GM19468 (cell line): ENCODE measurements around the gene TNFRSF25.

Experiments
- ATAC-seq: cut with Tn5 transposase; IDR thresholded peaks from one replicate; pipeline ENCODE4 v1.9.1; 2021; ENCODE audit warnings: mild to moderate bottlenecking, moderate library complexity, moderate number of reproducible peaks; ENCODE audit not compliant: unreplicated experiment; ENCODE audit errors: extremely low read depth

The TNFRSF25 gene, protein sequence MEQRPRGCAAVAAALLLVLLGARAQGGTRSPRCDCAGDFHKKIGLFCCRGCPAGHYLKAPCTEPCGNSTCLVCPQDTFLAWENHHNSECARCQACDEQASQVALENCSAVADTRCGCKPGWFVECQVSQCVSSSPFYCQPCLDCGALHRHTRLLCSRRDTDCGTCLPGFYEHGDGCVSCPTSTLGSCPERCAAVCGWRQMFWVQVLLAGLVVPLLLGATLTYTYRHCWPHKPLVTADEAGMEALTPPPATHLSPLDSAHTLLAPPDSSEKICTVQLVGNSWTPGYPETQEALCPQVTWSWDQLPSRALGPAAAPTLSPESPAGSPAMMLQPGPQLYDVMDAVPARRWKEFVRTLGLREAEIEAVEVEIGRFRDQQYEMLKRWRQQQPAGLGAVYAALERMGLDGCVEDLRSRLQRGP

DNA sequence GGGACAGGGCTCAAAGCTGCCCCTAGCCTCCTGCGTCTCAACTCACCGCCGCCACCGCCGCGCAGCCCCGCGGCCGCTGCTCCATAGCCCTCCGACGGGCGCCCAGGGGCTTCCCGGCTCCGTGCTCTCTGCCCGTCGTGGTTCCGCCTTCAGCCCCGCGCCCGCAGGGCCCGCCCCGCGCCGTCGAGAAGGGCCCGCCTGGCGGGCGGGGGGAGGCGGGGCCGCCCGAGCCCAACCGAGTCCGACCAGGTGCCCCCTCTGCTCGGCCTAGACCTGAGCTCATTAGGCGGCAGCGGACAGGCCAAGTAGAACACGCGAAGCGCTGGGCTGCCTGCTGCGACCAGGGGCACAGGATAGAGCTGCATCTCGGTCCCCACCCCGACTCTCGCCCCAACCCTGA, at the start of gene TNFRSF25:
Gene TNFRSF25 (minus strand): TSS at position 151 of the 400 bp plus-strand sequence. CDS start 66 bp downstream, at position 85.
- no peak for ATAC-seq

- ATAC-seq = no peak
Measured at GRCh38 chr1:6515771-6516170, 49.8 kb upstream of the TNFRSF25 start.

- no peak for ATAC-seq
Measured at GRCh38 chr1:6513320-6513801, 47.4 kb upstream of the TNFRSF25 start.

GRCh38 chr1:6512908-6513280, 46.9 kb upstream of the TNFRSF25 start:
- ATAC-seq = no peak

- ATAC-seq = no peak
Measured at GRCh38 chr1:6512245-6512907, 46.4 kb upstream of the TNFRSF25 start.

DNA sequence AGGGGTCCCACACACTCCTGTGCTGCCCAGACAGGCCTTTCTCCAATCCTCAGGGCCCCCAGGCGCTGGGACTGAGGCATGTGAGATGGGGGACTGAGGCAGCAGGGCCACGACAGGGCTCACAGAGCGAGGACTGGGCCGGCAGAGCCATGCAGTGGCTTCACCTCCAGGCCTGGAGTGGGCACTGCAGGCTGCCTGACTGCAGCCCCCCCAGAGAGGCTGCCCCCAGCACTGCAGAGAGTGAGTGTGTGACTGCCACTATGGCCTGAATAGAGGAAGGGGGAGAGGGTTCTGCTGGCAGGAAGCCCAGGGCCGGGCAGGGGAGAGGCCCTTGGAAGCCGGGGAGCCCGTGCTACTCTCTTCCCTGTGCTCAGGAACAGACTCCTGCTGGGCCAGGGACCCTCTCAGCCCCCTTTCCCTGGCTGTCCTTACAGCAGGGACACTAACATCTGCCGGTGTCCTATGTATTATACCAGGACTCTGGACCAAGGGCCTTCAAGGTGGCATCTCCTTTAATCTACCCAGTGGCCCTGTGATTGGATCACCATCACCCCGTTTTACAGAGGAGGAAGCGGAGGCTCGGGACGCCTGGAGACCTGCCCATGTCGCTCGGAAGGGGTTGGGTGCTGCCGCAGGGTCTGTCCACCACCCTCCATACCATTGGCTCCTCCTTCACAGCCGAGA, 45.7 kb upstream of the TNFRSF25 start:
- no peak for ATAC-seq

- no peak for ATAC-seq
Measured at GRCh38 chr1:6511056-6511455, 45.1 kb upstream of the TNFRSF25 start.

DNA sequence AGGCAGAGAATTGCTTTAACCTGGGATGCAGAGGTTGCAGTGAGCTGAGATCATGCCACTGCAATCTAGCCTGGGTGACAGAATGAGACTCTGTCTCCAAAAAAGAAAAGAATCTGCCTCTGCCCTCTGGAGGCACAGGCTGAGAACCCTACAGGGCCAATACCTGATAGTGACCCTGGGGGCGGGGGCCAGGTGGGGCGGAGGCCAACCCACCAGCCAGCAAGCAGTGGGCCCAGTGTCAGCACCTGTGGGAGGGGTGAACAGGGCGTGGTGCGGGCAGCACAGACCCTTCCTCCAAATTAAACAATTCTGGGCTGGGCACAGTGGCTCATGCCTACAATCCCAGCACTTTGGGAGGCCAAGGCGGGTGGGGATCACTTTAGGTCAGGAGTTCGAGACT, 44.5 kb upstream of the TNFRSF25 start:
- no peak for ATAC-seq

DNA sequence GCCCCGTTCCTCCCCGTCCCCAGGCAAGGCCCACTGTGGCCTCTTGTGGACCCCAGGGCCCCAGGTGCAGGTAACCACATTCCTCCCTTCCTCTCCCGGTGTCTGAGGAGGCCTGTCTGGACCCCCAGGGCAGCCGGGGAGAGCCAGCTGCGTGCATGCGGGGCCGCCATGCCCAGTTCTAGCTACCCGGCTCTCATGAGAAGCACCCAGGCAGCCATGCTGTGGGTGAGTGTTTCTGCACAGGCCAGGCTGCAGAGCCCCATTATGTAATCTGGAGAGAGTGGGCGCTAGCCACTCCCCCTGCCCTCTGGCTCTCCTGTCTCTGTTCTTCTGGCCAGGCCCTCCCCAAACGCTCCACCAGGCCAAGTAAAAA, 43.9 kb upstream of the TNFRSF25 start:
- ATAC-seq = no peak

- ATAC-seq = no peak
Measured at GRCh38 chr1:6509220-6509918, 43.4 kb upstream of the TNFRSF25 start.

- no peak for ATAC-seq
Measured at GRCh38 chr1:6508816-6509189, 42.8 kb upstream of the TNFRSF25 start.

DNA sequence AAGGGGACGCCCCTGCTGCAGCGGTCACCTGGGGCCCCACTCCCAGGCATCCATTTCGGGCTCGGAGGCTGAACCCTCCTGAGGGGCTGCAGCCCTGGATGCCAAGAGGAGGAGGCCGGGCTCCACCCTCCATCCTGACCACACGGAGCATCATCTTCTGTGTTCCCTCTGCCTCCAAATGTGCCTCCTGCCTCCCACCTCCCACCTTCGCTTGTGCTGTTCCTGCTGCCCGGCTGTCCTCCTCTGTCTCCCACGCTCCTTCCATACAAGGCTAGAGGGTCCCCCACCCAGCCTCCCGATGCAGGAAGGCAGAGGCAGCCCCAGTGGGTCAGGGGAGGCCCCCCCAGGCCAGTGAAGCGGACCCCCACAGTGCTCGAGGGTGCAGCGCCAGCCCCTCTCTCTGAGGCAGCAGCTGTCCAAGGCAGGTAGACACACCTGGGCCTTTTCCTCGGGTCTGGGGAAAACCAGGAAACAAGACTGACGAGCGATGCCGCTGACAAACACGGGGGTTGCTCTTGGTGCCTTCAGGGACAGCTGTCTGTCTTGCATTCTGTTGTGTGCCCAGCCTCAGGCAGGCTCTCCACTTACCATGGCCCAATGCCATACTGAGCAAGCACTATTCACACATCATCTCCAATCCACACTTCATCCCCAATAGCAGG, 42.3 kb upstream of the TNFRSF25 start:
- no peak for ATAC-seq

DNA sequence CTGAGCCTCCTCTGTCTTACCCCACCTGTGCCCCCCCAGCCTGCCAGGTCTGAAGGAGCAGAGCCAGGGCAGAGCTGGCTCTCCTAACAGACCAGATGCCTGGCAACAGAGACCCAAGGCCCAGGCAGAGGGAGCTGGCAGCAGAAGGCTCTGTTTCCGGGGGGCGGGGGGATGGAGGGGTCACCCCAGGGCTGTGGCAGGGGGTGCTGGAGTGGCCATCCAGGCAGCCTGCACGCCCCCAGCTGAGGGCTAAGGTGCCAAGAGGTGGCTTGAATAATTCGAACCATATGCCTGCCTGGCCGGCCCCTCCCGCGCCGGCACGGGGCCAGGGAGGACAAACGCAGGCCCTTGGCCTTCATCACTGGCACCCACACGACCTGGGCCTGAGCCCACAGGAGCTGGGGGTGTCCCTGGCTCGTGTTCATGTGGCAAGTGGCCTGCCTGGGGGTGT, 41.5 kb upstream of the TNFRSF25 start:
- ATAC-seq = no peak

- ATAC-seq = no peak
Measured at GRCh38 chr1:6507037-6507428, 41.1 kb upstream of the TNFRSF25 start.

GRCh38 chr1:6506210-6507036, 40.5 kb upstream of the TNFRSF25 start:
- no peak for ATAC-seq

GRCh38 chr1:6505367-6506209, 39.6 kb upstream of the TNFRSF25 start:
- ATAC-seq = no peak

- ATAC-seq = no peak
Measured at GRCh38 chr1:6504887-6505286, 38.9 kb upstream of the TNFRSF25 start.
